Omental fat pad (tissue), 4 donors: ENCODE results near the gene ATP1B3. TPM values are rescaled to one million over a fixed set of nuclear protein-coding genes. Genes with fewer than 3 reads are reported as not detected.
"Not testable (repeated sequence)": the region's sequence is repeated elsewhere in the genome, so short reads cannot be mapped to it uniquely, and the experiment has no call there.

Experiments used
- ATAC-seq: fragments of 150-250 bp; one replicate; pipeline ENCODE4 v1.9.1; 2016; ENCODE audit warnings: mild to moderate bottlenecking, moderate library complexity; ENCODE audit not compliant: low FRiP score
- DNase-seq: peaks from one replicate; pipeline ENCODE4 v3.0.0-alpha.2; 2019; ENCODE audit warnings: low spot score
- total RNA-seq, 4 donors: library from RNA; depleted of rRNA; stranded (reverse); fragments of >200 nt; gene quantifications; one replicate each; pipeline ENCODE4 v1.1.0, GENCODE V29; 2016
- TF ChIP-seq, protein P1 (sequence below), 3 donors: fragments of 450-650 bp; IDR thresholded peaks; one replicate each; pipeline ENCODE4 v1.5.1; 2016 to 2017; ENCODE audit warnings: antibody characterized with exemption in 3 of 3, mild to moderate bottlenecking in 3 of 3, moderate library complexity in 2 of 3

Gene ATP1B3
- total RNA-seq, 4 donors from 2014 or later = 70.8 to 487 (median 228) TPM

GRCh38 chr3:141840737-141841544 lies 35.5 kb upstream of the ATP1B3 start:
- TF ChIP-seq, protein P1, sequence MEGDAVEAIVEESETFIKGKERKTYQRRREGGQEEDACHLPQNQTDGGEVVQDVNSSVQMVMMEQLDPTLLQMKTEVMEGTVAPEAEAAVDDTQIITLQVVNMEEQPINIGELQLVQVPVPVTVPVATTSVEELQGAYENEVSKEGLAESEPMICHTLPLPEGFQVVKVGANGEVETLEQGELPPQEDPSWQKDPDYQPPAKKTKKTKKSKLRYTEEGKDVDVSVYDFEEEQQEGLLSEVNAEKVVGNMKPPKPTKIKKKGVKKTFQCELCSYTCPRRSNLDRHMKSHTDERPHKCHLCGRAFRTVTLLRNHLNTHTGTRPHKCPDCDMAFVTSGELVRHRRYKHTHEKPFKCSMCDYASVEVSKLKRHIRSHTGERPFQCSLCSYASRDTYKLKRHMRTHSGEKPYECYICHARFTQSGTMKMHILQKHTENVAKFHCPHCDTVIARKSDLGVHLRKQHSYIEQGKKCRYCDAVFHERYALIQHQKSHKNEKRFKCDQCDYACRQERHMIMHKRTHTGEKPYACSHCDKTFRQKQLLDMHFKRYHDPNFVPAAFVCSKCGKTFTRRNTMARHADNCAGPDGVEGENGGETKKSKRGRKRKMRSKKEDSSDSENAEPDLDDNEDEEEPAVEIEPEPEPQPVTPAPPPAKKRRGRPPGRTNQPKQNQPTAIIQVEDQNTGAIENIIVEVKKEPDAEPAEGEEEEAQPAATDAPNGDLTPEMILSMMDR (IDR thresholded peaks at IDR 0.05) = no peak
- no peak for ATAC-seq
- no peak for DNase-seq

GRCh38 chr3:141844108-141844507 lies 32.3 kb upstream of the ATP1B3 start:
- TF ChIP-seq, protein P1 (IDR thresholded peaks at IDR 0.05) = no peak
- ATAC-seq = no peak
- DNase-seq = no peak

GRCh38 chr3:141844812-141845211 lies 31.6 kb upstream of the ATP1B3 start:
- no peak for ATAC-seq

GRCh38 chr3:141845407-141846049 lies 30.9 kb upstream of the ATP1B3 start:
- TF ChIP-seq, protein P1 (IDR thresholded peaks at IDR 0.05) = no peak
- ATAC-seq (no peak), DNase-seq (no peak)

More at GRCh38 chr3:141844812-141845211, 31.6 kb upstream of the ATP1B3 start:
- TF ChIP-seq, protein P1 (IDR thresholded peaks at IDR 0.05) = no peak
- DNase-seq = no peak

DNA sequence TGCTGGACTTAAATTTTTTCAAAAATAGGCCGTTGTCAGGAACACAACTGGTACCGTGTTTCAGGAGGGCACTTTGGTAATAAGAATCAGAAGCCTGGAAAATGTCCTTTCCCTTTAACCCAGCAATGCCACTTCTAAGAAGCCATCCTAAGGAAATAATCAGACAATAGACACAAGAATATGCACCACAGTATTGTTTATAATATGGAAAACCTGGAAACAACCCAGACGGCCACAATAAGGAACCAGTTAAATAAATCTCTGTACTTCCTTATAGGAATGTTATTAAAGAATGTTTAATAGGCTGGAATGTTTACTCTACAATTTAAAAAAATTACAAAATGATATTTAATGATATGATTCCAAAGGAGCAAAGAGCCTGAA lies 30.4 kb upstream of the ATP1B3 start:
- TF ChIP-seq, protein P1 (IDR thresholded peaks at IDR 0.05) = no peak
- no peak for ATAC-seq
- no peak for DNase-seq

- not testable (repeated sequence) for DNase-seq, ATAC-seq
These were observed 28.2 kb upstream of the ATP1B3 start for GRCh38 chr3:141848159-141848748.

DNA sequence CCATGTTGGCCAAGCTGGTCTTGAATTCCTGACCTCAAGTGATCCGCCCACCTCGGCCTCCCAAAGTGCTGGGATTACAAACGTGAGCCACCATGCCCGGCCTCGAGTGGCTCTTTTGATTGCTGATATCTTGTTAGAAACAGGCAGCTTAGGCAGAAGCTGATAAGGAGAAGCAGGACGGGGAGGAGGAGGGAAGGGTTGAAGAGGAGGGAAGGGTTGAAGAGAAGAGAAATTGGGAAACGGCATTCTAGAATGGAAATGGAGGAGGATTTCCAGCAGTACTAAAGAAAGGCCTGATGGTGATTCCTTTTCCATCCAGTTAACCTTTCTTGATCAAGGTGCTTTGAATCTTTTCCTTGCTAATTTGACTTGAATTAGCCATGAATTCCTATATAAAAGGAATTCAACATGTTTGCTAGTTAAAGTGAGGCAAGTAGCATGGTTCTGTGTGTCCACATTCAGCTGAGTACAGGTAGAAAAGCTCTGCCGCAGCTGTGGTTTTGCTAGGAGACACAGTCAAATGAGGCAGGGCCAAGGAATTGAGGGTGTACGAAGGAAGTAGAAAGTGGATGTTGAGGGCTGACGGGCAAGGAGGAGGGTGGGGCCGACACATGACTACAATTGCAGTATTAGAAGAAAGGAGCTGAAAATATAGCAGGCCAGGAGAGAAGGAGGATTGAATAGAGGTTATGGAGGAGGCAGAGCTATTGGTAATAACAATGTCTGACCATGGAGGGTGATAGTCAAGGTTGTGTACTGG lies 27.2 kb upstream of the ATP1B3 start:
- TF ChIP-seq, protein P1 (IDR thresholded peaks at IDR 0.05) = no peak
- DNase-seq (no peak), ATAC-seq (no peak)
